ENCODE data around the gene TARS3.

TARS3 gene

DNA sequence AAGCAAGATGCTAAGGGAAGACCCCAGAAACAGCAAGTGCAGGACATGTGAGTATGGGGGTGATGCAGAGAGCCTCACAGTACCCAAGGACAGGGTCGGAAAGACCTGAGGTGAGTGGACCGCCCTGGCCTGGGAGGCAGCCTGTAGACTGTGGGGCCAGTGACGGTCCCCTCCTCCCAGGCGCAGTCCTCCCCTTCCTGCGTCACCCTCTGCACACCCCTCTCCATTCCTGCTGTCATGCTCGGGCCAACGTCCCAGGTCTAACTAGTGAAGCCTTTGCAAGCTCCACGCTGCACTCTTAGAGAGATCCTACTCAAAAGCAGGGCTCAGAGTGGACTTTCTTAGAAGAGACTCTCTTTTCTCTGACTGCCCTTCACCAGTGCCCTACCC, 113.7 kb downstream of the TARS3 start:
- Histone ChIP-seq H3K9ac (ENCODE audit: low read depth, low read length, poor library complexity, severe bottlenecking) (no peak overlapping the region), H3F3A (ENCODE audit: low read depth) (no peaks in the 10 kb centered on the region), H3K4me3 (ENCODE audit: low read length, poor library complexity, severe bottlenecking) (no peak overlapping the region), H3K36me3 (ENCODE audit: insufficient read depth, low read length) (no peaks in the 10 kb centered on the region), H3K27me3 (ENCODE audit: insufficient read depth, low read length, poor library complexity, severe bottlenecking) (no peaks in the 10 kb centered on the region), H4K20me1 (ENCODE audit: insufficient read depth, low read length, poor library complexity, severe bottlenecking) (no peaks in the 10 kb centered on the region), H3K9me3 (ENCODE audit: insufficient read depth, low read depth, low read length) (no peaks in the 10 kb centered on the region), H2AFZ (ENCODE audit: low read length) (no peak overlapping the region), H3K4me2 (ENCODE audit: low read depth, low read length, poor library complexity, severe bottlenecking) (no peak overlapping the region), H3K79me2 (ENCODE audit: insufficient read depth, low read length) (no peaks in the 10 kb centered on the region), H3K9me2 (replicated peaks; ENCODE audit: low read depth, low read length) (no peaks in the 10 kb centered on the region), H3K4me1 (ENCODE audit: insufficient read depth, low read length, poor library complexity, severe bottlenecking) (no peaks in the 10 kb centered on the region)
- TF ChIP-seq, protein P1, sequence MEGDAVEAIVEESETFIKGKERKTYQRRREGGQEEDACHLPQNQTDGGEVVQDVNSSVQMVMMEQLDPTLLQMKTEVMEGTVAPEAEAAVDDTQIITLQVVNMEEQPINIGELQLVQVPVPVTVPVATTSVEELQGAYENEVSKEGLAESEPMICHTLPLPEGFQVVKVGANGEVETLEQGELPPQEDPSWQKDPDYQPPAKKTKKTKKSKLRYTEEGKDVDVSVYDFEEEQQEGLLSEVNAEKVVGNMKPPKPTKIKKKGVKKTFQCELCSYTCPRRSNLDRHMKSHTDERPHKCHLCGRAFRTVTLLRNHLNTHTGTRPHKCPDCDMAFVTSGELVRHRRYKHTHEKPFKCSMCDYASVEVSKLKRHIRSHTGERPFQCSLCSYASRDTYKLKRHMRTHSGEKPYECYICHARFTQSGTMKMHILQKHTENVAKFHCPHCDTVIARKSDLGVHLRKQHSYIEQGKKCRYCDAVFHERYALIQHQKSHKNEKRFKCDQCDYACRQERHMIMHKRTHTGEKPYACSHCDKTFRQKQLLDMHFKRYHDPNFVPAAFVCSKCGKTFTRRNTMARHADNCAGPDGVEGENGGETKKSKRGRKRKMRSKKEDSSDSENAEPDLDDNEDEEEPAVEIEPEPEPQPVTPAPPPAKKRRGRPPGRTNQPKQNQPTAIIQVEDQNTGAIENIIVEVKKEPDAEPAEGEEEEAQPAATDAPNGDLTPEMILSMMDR (conservative IDR thresholded peaks at IDR 0.05; ENCODE audit: low read length), result no peak
- TF ChIP-seq EZH2phosphoT487 (IDR thresholded peaks at IDR 0.05; ENCODE audit: borderline replicate concordance), result no peak

DNA sequence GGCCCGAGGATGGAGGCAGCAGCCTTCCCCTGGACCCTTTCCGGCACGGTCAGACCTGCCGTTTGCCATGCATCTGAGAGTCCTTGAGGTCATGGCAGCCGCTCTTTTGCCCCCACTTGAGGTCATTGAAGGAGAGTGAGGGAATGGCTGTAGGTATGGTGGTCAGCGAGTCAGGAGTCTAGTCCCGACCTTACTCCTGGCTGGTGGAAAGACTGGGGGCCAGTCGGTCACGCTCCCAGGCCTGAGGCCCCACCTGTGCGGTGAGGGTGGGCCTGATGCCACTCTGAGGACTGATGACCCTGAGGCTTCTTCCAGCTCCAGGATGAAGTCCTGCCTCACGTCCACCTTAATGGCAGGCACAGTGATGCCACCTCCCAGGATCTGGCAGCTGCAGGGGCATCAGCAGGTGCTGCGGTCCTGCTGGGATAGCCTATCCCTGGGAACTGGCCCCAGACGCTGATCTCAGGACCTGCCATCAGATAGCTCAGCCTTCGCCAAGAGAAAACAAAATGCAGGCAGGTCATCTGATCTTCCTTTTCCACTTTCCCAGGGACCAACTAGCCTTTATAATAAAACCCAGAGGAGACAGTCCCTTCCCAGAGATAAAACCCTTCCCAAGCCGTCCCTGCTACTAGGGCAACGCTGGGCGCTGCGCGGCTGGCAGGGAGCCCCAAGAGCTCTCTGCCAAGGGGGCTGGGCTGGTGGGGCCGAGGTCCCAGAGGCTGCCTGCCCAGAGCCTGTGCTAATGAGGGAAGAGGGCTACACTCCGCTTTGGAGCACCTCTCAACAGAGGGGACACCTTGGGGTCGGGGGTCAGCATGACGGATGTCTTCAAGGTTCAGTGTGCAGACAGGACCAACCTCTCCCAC, 114.3 kb downstream of the TARS3 start:
- H2AFZ ChIP-seq (ENCODE audit: low read length), result no peak overlapping the region
- H3K79me2 ChIP-seq (ENCODE audit: insufficient read depth, low read length), result no peaks in the 10 kb centered on the region
- H3K9ac ChIP-seq (ENCODE audit: low read depth, low read length, poor library complexity, severe bottlenecking), result no peak overlapping the region
- no peaks in the 10 kb centered on the region for H3K9me3 ChIP-seq (ENCODE audit: insufficient read depth, low read depth, low read length)
- no peak overlapping the region for H3K4me3 ChIP-seq (ENCODE audit: low read length, poor library complexity, severe bottlenecking)
- no peaks in the 10 kb centered on the region for H3K27me3 ChIP-seq (ENCODE audit: insufficient read depth, low read length, poor library complexity, severe bottlenecking)
- H3K4me1 ChIP-seq (ENCODE audit: insufficient read depth, low read length, poor library complexity, severe bottlenecking), result no peaks in the 10 kb centered on the region
- TF ChIP-seq, protein P1 (conservative IDR thresholded peaks at IDR 0.05; ENCODE audit: low read length), result no peak
- TF ChIP-seq EZH2phosphoT487 (IDR thresholded peaks at IDR 0.05; ENCODE audit: borderline replicate concordance), result no peak
- no peak overlapping the region for H3K4me2 ChIP-seq (ENCODE audit: low read depth, low read length, poor library complexity, severe bottlenecking)
- H3F3A ChIP-seq (ENCODE audit: low read depth), result no peaks in the 10 kb centered on the region
- H3K36me3 ChIP-seq (ENCODE audit: insufficient read depth, low read length), result no peaks in the 10 kb centered on the region
- H3K9me2 ChIP-seq (replicated peaks; ENCODE audit: low read depth, low read length), result no peaks in the 10 kb centered on the region
- no peaks in the 10 kb centered on the region for H4K20me1 ChIP-seq (ENCODE audit: insufficient read depth, low read length, poor library complexity, severe bottlenecking)

DNA sequence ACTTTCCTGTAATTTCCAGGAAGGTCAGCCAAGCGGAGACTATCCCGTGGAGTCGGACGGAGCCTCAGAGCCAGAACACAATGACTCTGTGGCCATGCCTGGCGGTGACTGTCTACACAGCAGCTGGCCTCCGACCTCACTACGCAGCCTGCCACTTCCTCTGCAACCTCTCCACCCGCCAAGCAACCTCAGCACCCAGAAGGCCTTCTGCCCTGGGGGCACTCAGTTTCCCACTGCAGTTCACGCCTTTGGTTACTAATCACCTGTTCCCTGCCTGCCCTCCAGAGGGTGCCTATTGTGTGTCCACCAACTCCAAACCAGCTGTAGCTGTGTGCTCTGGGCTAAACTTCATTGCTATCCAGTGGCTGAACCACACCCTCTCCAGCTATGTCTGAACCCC, 116.1 kb downstream of the TARS3 start:
- Histone ChIP-seq H2AFZ (ENCODE audit: low read length) (no peak overlapping the region), H3K9ac (ENCODE audit: low read depth, low read length, poor library complexity, severe bottlenecking) (no peak overlapping the region), H3K27me3 (ENCODE audit: insufficient read depth, low read length, poor library complexity, severe bottlenecking) (no peaks in the 10 kb centered on the region), H3K4me3 (ENCODE audit: low read length, poor library complexity, severe bottlenecking) (no peak overlapping the region), H4K20me1 (ENCODE audit: insufficient read depth, low read length, poor library complexity, severe bottlenecking) (no peaks in the 10 kb centered on the region), H3K79me2 (ENCODE audit: insufficient read depth, low read length) (no peaks in the 10 kb centered on the region), H3K4me1 (ENCODE audit: insufficient read depth, low read length, poor library complexity, severe bottlenecking) (no peaks in the 10 kb centered on the region), H3K36me3 (ENCODE audit: insufficient read depth, low read length) (no peaks in the 10 kb centered on the region), H3K9me2 (replicated peaks; ENCODE audit: low read depth, low read length) (no peaks in the 10 kb centered on the region), H3K4me2 (ENCODE audit: low read depth, low read length, poor library complexity, severe bottlenecking) (no peak overlapping the region), H3K9me3 (ENCODE audit: insufficient read depth, low read depth, low read length) (peaks cover 6% of the 10 kb centered on the region; the same call in 1 of the 2 replicates), H3F3A (ENCODE audit: low read depth) (no peaks in the 10 kb centered on the region)
- TF ChIP-seq, protein P1 (conservative IDR thresholded peaks at IDR 0.05; ENCODE audit: low read length), result no peak
